Measurements from ENCODE around the gene LBHD2.

The LBHD2 gene

GRCh38 chr14:103134919-103135318, 50.9 kb downstream of the LBHD2 start:
- DNase-seq: no peak

- no peak for DNase-seq
Measured at GRCh38 chr14:103135333-103136260, 51.6 kb downstream of the LBHD2 start.

GRCh38 chr14:103136388-103137271, 52.6 kb downstream of the LBHD2 start:
- DNase-seq: peak; percentile 92

- DNase-seq: no peak
Measured at GRCh38 chr14:103137689-103138300, 53.8 kb downstream of the LBHD2 start.

- peak; percentile 88 for DNase-seq
Measured at GRCh38 chr14:103138301-103139131, 54.5 kb downstream of the LBHD2 start.

DNA sequence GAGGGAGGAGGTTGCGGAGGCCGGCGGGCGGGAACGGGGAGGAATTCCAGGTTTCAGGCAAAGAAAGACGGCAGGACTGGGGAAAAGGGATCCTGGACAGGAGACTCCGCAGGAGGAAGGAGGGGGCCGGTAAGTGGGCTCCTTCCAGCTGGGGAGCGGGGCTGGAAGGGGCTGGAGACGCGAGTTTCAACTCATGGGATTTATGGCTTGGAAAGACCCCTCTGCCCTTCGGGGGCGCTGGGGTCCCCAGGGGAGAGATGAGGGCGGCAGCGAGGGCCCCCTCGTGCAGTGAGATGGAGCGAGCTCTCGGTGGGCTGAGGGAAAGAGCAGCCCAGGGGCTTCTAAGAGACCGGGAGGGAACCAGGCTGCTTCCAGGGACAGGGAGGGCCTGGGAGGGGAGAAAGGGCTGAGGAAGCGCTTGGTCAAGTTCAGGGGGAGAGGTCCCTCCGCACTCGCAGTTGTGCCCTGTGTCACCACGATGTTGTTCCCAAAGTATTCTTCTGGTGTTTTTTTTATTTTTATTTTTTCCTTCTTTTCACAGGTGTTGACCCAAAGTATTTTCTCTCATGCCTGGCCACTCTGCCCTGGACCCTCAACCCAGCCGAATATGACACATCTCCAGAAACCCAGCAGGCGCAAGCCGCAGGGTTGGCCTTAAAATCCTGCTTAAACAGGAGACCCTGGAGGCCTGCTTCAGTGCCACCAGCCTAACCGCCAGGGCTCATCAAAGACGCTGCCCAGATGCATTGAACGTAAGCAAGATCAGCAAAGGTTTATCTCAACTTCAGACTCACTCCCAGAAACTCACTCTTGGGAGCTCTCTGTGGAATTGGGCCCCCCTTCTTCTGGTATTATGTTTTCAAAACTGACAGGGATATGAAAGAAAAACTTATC, 55.4 kb downstream of the LBHD2 start:
- DNase-seq: no peak

Data from islet precursor cell (in vitro differentiated cells).